ENCODE results near the gene NEURL1B. TPM values are rescaled to one million over a fixed set of nuclear protein-coding genes. Genes with fewer than 3 reads are reported as not detected.

Gene NEURL1B
- polyA plus RNA-seq, 1 of the 3 experiments (the other 2 are of a cell fraction): 2.8 TPM

DNA sequence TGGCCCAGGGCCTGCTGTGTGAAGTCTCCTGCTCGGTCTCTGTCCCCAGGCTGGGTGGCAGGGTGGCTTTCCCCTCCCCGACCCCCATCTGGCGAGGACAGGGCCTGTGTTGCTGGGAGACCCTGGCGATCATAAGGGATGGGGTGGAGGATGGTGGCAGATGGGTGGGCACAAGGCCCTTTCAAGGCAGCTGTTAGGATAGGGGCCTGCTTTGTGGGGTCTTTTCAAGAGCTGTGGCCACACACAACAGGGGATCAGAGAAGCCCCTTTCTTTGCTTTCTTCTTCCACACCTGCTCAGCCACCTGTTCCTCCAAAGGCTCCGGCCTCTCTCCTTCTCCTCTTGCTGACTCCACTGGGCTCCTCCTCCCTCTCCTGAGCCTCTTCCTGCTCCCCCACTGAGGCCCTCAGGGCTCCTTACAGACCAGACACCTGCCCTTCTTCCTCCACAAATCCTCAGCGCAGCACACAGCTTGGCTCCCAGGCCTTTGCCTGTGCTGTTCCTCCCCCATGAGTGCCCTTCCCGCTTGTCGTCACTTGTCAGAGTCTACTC lies 15.0 kb upstream of the NEURL1B start:
- ChIA-PET CTCF (interaction anchor here (0.6 kb wide), 1 partner anchor 61 kb away, joined by 3 read pairs; no protein-coding TSS in a partner anchor), POLR2A (no interaction called here)
- no peaks in the 10 kb centered on the region for H4K20me1 ChIP-seq (ENCODE audit: insufficient read depth)
- no peaks in the 10 kb centered on the region for H3K79me2 ChIP-seq (ENCODE audit: insufficient read depth)
- no peak for DNase-seq
- no peak overlapping the region for H3K27ac ChIP-seq (ENCODE audit: low read depth in 2 of 2, low read length in 1 of 2)
- no peaks in the 10 kb centered on the region for H3K9me3 ChIP-seq
- no peak overlapping the region for H3K4me3 ChIP-seq (ENCODE audit: low read depth in 2 of 2, low read length in 1 of 2)
- no peak overlapping the region for H3K4me2 ChIP-seq
- WGBS (ENCODE audit: low lambda C conversion rate): 81% methylated on average over 8 of the region's 8 CpGs
- H3K4me1 ChIP-seq (ENCODE audit: control insufficient read depth in 1 of 2, insufficient read depth in 2 of 2, low read depth in 1 of 2, low read length in 1 of 2): no peaks in the 10 kb centered on the region
- no peak overlapping the region for H3K9ac ChIP-seq
- H2AFZ ChIP-seq (ENCODE audit: low read depth): no peak overlapping the region
- no peaks in the 10 kb centered on the region for H3K36me3 ChIP-seq (replicated peaks in 1 of 2; ENCODE audit: control insufficient read depth in 1 of 2, insufficient read depth in 2 of 2, low read length in 1 of 2)
- no peaks in the 10 kb centered on the region for H3K9me2 ChIP-seq
- no peaks in the 10 kb centered on the region for H3F3A ChIP-seq (replicated peaks; ENCODE audit: insufficient read depth)
- H3K27me3 ChIP-seq (ENCODE audit: insufficient read depth): peaks cover 26% of the 10 kb centered on the region; the same call in 1 of the 2 replicates
- TF ChIP-seq YY1 (IDR thresholded peaks at IDR 0.05; ENCODE audit: low read depth) (no peak), SMC3 (IDR thresholded peaks at IDR 0.05; ENCODE audit: low read depth, low read length) (no peak), RFX5 (IDR thresholded peaks at IDR 0.05; ENCODE audit: low read length) (no peak), EZH2phosphoT487 (IDR thresholded peaks at IDR 0.05; ENCODE audit: borderline replicate concordance, low read depth) (no peak)
- TF ChIP-seq, protein P1, sequence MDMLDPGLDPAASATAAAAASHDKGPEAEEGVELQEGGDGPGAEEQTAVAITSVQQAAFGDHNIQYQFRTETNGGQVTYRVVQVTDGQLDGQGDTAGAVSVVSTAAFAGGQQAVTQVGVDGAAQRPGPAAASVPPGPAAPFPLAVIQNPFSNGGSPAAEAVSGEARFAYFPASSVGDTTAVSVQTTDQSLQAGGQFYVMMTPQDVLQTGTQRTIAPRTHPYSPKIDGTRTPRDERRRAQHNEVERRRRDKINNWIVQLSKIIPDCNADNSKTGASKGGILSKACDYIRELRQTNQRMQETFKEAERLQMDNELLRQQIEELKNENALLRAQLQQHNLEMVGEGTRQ (IDR thresholded peaks at IDR 0.05; ENCODE audit: borderline replicate concordance, low read depth, low read length): no peak

DNA sequence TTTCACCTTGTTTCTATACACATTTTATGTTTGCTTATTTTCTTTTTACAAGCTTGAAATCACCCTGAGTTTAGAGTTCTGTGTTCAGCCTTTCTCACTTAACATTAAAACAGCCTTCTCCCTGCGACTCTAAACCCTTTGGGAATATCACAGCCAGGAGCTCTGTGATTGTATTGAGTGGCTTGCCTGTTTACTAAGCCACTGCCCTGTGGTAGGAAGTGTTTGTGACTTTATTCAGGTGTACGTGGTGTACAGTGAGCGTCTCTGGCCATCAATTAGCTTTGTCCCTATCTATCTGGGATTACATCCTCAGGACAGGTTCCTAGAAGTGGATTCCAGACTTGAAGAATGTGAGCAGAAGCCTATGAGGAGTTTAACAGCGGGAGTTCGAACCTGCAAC lies 11.0 kb upstream of the NEURL1B start:
- ChIA-PET CTCF (interaction anchor here (0.9 to 1.7 kb wide), 5 partner anchors 10 to 167 kb away, joined by 3 to 6 read pairs (median 4); no protein-coding TSS in a partner anchor), POLR2A (no interaction called here)
- H3K27me3 ChIP-seq (ENCODE audit: insufficient read depth): peaks cover 26% of the 10 kb centered on the region; the same call in 1 of the 2 replicates
- no peak overlapping the region for H3K4me2 ChIP-seq
- no peak overlapping the region for H3K4me3 ChIP-seq (ENCODE audit: low read depth in 2 of 2, low read length in 1 of 2)
- no peaks in the 10 kb centered on the region for H3K36me3 ChIP-seq (replicated peaks in 1 of 2; ENCODE audit: control insufficient read depth in 1 of 2, insufficient read depth in 2 of 2, low read length in 1 of 2)
- H3K9ac ChIP-seq: no peak overlapping the region
- no peaks in the 10 kb centered on the region for H3K79me2 ChIP-seq (ENCODE audit: insufficient read depth)
- DNase-seq: no peak
- H4K20me1 ChIP-seq (ENCODE audit: insufficient read depth): no peaks in the 10 kb centered on the region
- TF ChIP-seq EZH2phosphoT487 (IDR thresholded peaks at IDR 0.05; ENCODE audit: borderline replicate concordance, low read depth): no peak
- no peak for TF ChIP-seq RCOR1 (IDR thresholded peaks at IDR 0.05; ENCODE audit: low read length)
- no peak for TF ChIP-seq CHD2 (IDR thresholded peaks at IDR 0.05; ENCODE audit: low read length, partially characterized antibody)
- no peak for TF ChIP-seq POLR2AphosphoS5 (IDR thresholded peaks at IDR 0.05; ENCODE audit: low read depth, low read length)
- TF ChIP-seq FOSL2 (IDR thresholded peaks at IDR 0.05; ENCODE audit: borderline replicate concordance, low read depth): no peak
- TF ChIP-seq RXRA (IDR thresholded peaks at IDR 0.05; ENCODE audit: borderline replicate concordance, low read depth): no peak
- TF ChIP-seq, protein P1 (IDR thresholded peaks at IDR 0.05; ENCODE audit: borderline replicate concordance, low read depth, low read length): no peak
- TF ChIP-seq YY1 (IDR thresholded peaks at IDR 0.05; ENCODE audit: low read depth): no peak
- no peak for TF ChIP-seq JUND (IDR thresholded peaks at IDR 0.05)
- TF ChIP-seq SIN3A (IDR thresholded peaks at IDR 0.05; ENCODE audit: borderline replicate concordance, low read depth, low read length): no peak
- no peak for TF ChIP-seq FOXM1 (IDR thresholded peaks at IDR 0.05; ENCODE audit: low read depth)
- TF ChIP-seq GATA2 (CRISPR knock-in tag; IDR thresholded peaks at IDR 0.05): no peak
- TF ChIP-seq, protein P2, sequence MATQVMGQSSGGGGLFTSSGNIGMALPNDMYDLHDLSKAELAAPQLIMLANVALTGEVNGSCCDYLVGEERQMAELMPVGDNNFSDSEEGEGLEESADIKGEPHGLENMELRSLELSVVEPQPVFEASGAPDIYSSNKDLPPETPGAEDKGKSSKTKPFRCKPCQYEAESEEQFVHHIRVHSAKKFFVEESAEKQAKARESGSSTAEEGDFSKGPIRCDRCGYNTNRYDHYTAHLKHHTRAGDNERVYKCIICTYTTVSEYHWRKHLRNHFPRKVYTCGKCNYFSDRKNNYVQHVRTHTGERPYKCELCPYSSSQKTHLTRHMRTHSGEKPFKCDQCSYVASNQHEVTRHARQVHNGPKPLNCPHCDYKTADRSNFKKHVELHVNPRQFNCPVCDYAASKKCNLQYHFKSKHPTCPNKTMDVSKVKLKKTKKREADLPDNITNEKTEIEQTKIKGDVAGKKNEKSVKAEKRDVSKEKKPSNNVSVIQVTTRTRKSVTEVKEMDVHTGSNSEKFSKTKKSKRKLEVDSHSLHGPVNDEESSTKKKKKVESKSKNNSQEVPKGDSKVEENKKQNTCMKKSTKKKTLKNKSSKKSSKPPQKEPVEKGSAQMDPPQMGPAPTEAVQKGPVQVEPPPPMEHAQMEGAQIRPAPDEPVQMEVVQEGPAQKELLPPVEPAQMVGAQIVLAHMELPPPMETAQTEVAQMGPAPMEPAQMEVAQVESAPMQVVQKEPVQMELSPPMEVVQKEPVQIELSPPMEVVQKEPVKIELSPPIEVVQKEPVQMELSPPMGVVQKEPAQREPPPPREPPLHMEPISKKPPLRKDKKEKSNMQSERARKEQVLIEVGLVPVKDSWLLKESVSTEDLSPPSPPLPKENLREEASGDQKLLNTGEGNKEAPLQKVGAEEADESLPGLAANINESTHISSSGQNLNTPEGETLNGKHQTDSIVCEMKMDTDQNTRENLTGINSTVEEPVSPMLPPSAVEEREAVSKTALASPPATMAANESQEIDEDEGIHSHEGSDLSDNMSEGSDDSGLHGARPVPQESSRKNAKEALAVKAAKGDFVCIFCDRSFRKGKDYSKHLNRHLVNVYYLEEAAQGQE (IDR thresholded peaks at IDR 0.05; ENCODE audit: low read depth, low read length): no peak
- no peak for TF ChIP-seq TCF12 (IDR thresholded peaks at IDR 0.05)
- TF ChIP-seq GABPA (IDR thresholded peaks at IDR 0.05; ENCODE audit: low read depth): no peak
- TF ChIP-seq TEAD4 (IDR thresholded peaks at IDR 0.05; ENCODE audit: borderline replicate concordance, insufficient read depth): no peak
- H3F3A ChIP-seq (replicated peaks; ENCODE audit: insufficient read depth): no peaks in the 10 kb centered on the region
- no peaks in the 10 kb centered on the region for H3K9me3 ChIP-seq
- no peaks in the 10 kb centered on the region for H3K9me2 ChIP-seq
- no peak overlapping the region for H3K27ac ChIP-seq (ENCODE audit: low read depth in 2 of 2, low read length in 1 of 2)
- H3K4me1 ChIP-seq (ENCODE audit: control insufficient read depth in 1 of 2, insufficient read depth in 2 of 2, low read depth in 1 of 2, low read length in 1 of 2): no peaks in the 10 kb centered on the region
- 66% methylated on average over 5 of the region's 5 CpGs for WGBS (ENCODE audit: low lambda C conversion rate)
- H2AFZ ChIP-seq (ENCODE audit: low read depth): no peak overlapping the region
